ENCODE measurements around the gene KMT2C.
"Not testable (repeated sequence)": the region's sequence is repeated elsewhere in the genome, so short reads cannot be mapped to it uniquely, and the experiment has no call there.

KMT2C gene

GRCh38 chr7:152219556-152219955 is 216.2 kb downstream of the KMT2C start:
- in situ Hi-C loops (cut with HindIII; ENCODE audit: low sequenced_read_pairs), result not testable (repeated sequence)

DNA sequence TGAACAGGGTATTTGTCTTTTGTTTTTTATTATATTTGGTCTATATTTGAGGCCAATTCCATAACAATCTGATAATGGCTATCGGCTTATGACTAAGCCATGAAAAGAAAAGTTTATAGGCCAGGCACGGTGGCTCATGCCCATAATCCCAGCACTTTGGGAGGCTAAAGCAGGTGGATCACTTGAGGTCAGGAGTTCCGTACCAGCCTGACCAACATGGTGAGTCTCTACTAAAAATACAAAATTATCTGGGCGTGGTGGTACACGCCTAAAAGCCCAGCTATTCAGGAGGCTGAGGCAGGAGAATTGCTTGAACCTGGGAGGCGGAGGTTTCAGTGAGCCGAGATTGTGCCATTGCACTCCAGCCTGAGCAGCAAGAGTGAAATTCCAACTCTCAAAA is 227.0 kb downstream of the KMT2C start:
- in situ Hi-C loops (cut with HindIII; ENCODE audit: low sequenced_read_pairs), result not testable (repeated sequence)

- in situ Hi-C loops (cut with HindIII; ENCODE audit: low sequenced_read_pairs), result not testable (repeated sequence)
Observed at GRCh38 chr7:152204417-152204816, 231.4 kb downstream of the KMT2C start.

GRCh38 chr7:152203095-152203494 is 232.7 kb downstream of the KMT2C start:
- in situ Hi-C loops (cut with HindIII; ENCODE audit: low sequenced_read_pairs), result no loop called here

DNA sequence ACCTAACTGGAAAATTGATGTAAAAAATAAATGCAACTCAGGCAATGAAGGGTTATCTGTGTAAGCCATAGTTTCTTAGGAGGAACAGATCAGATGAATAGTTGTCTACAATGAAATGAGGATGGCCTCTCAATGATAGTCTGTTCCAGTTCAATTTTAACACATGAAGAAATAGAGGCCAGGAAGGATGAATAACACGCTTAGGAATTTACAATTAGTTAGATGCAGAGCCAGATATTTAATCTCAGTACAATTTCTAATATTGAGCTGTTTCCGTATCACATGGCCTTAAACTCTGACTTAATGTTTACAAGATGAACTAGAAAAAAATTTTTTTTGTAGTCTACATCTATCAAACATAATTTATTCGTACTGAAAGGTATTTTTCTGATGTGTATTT is 233.7 kb downstream of the KMT2C start:
- in situ Hi-C loops (cut with HindIII; ENCODE audit: low sequenced_read_pairs), result no loop called here

- in situ Hi-C loops (cut with HindIII; ENCODE audit: low sequenced_read_pairs), result no loop called here
Observed at GRCh38 chr7:152200395-152200794, 235.4 kb downstream of the KMT2C start.

- in situ Hi-C loops (cut with HindIII; ENCODE audit: low sequenced_read_pairs), result no loop called here
Observed at GRCh38 chr7:152196391-152196790, 239.4 kb downstream of the KMT2C start.

GRCh38 chr7:152193880-152194279 is 241.9 kb downstream of the KMT2C start:
- in situ Hi-C loops (cut with HindIII; ENCODE audit: low sequenced_read_pairs), result no loop called here

- in situ Hi-C loops (cut with HindIII; ENCODE audit: low sequenced_read_pairs), result no loop called here
Observed at GRCh38 chr7:152189061-152189460, 246.7 kb downstream of the KMT2C start.

DNA sequence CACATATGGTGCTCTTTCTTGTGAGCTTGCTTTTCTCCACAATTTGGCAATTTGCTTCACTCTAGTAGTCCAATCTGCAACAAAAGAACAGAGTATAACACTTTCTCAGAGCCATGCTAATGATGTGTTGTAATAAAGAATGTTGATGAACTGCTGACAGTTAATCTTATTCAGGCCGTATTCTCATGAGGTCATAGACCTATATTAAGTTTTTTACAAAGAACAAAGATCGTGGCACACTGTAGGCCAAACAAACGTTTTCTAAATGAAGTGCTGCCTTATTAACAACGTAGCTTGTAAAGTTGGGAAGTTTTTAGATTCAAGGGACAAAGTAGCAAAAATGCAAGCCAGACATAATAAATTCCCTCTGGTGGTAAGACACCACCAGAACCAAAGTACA is 250.2 kb downstream of the KMT2C start:
- in situ Hi-C loops (cut with HindIII; ENCODE audit: low sequenced_read_pairs), result no loop called here

GRCh38 chr7:152180587-152180986 is 255.2 kb downstream of the KMT2C start:
- in situ Hi-C loops (cut with HindIII; ENCODE audit: low sequenced_read_pairs), result no loop called here

DNA sequence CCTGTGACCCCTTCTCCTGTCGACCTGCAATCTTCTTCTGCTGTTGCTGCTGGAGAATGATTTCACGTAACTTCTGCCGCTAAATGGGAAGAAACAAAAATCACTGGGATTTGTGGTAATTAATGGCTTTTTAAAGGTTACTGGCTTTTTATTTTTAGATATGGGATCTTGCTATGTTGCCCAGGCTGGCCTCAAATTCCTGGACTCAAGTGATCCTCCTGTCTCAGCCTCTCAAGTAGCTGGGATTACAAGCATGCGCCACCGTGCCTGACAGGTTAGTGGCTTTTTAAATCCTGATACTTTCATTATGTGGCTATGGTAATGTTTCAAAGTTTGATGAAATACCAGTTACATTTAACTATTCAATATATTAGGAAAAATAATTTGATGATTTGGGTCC is 255.8 kb downstream of the KMT2C start:
- in situ Hi-C loops (cut with HindIII; ENCODE audit: low sequenced_read_pairs), result no loop called here

DNA sequence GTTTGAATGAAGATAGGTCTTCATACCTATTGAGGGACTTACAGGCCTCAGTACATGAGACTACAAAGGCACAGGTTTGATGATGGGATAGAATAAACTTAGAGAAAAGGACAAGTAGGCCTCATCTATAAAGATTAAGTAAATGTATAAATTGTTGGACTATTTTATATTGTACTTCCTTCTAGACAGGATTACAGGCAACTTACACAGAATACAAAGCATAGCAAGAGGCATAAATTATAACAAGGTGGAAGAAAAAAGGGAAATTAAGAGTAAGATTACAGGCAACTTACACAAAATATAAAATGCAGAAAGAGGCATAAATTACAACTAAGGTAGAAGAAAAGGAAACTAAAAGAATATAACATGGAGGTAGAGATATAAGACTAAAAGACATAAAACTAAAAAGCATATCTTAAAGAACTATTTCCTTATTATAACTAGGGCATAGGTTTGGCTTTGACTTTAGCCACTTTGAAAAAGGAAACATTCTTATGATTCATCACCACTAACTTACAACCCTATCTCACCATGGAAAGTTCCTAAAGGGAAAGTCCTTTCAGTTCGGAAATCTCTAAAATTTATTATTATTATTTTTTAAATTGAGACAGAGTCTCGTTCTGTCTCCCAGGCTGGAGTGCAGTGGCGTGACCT is 257.3 kb downstream of the KMT2C start:
- in situ Hi-C loops (cut with HindIII; ENCODE audit: low sequenced_read_pairs), result no loop called here

- in situ Hi-C loops (cut with HindIII; ENCODE audit: low sequenced_read_pairs), result no loop called here
Observed at GRCh38 chr7:152177681-152178404, 258.0 kb downstream of the KMT2C start.

GRCh38 chr7:152176797-152177196 is 259.0 kb downstream of the KMT2C start:
- in situ Hi-C loops (cut with HindIII; ENCODE audit: low sequenced_read_pairs), result no loop called here

GRCh38 chr7:152173372-152174070 is 262.3 kb downstream of the KMT2C start:
- in situ Hi-C loops (cut with HindIII; ENCODE audit: low sequenced_read_pairs), result no loop called here

GRCh38 chr7:152162287-152162686 is 273.5 kb downstream of the KMT2C start:
- in situ Hi-C loops (cut with HindIII; ENCODE audit: low sequenced_read_pairs), result no loop called here

GRCh38 chr7:152161171-152161570 is 274.6 kb downstream of the KMT2C start:
- in situ Hi-C loops (cut with HindIII; ENCODE audit: low sequenced_read_pairs), result no loop called here

GRCh38 chr7:152158801-152159587 is 276.8 kb downstream of the KMT2C start:
- in situ Hi-C loops (cut with HindIII; ENCODE audit: low sequenced_read_pairs), result no loop called here

- in situ Hi-C loops (cut with HindIII; ENCODE audit: low sequenced_read_pairs), result no loop called here
Observed at GRCh38 chr7:152152267-152152666, 283.5 kb downstream of the KMT2C start.

DNA sequence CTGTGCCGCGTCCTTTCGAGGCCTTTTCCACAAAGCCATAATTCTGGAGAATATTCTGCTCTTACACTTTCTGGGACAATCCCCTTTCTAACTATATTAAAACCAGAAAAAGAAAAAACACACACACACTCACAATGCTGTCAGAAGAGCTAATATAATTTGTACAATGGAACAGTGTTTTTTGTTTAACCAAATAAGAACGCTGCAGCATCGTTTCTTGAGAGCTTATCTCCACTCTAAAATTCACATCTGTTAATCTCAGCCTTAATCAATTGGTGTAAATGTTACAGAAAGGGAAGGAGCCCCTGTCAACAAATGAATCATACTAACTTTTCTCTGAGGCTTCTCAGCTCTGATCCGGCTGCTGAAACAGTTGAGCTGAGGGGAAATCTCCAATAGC is 286.4 kb downstream of the KMT2C start:
- in situ Hi-C loops (cut with HindIII; ENCODE audit: low sequenced_read_pairs), result loop anchor here (25.0 kb wide), 1 partner anchor 362 kb away; no protein-coding TSS in a partner anchor

Measured in endothelial cell of hepatic sinusoid (primary cell).